Measurements from ENCODE around the gene ATF6.
A peak's percentile ranks its signal among the peaks of the same experiment; 100 is the strongest.
"Not testable (repeated sequence)": the region's sequence is repeated elsewhere in the genome, so short reads cannot be mapped to it uniquely, and the experiment has no call there.

Gene ATF6

GRCh38 chr1:161733526-161733925, 32.6 kb upstream of the ATF6 start:
- DNase-seq = no peak

GRCh38 chr1:161735837-161736236, 30.3 kb upstream of the ATF6 start:
- no peak for DNase-seq

GRCh38 chr1:161736335-161736969, 29.7 kb upstream of the ATF6 start:
- no peak for DNase-seq

- DNase-seq = no peak
These were observed 28.5 kb upstream of the ATF6 start for GRCh38 chr1:161737625-161738024.

GRCh38 chr1:161738627-161739287, 27.4 kb upstream of the ATF6 start:
- DNase-seq = peak in 1 of 2 donors; percentile 25

GRCh38 chr1:161739865-161740566, 26.1 kb upstream of the ATF6 start:
- DNase-seq = no peak

- DNase-seq = peak in 1 of 2 donors; percentile 41
These were observed 25.2 kb upstream of the ATF6 start for GRCh38 chr1:161740921-161741320.

- no peak for DNase-seq
These were observed 22.9 kb upstream of the ATF6 start for GRCh38 chr1:161743231-161743630.

GRCh38 chr1:161747801-161748200, 18.3 kb upstream of the ATF6 start:
- DNase-seq = no peak

GRCh38 chr1:161749509-161750407, 16.4 kb upstream of the ATF6 start, which contains the start of gene DUSP12:
DUSP12 (plus strand) TSS chr1:161749786; CDS start chr1:161749802, 16 bp downstream.
- peak; percentile 72 to 82 for DNase-seq

GRCh38 chr1:161763522-161764098, 2.5 kb upstream of the ATF6 start:
- DNase-seq = no peak

- no peak for DNase-seq
These were observed 2.3 kb downstream of the ATF6 start for GRCh38 chr1:161768461-161768860.

GRCh38 chr1:161768986-161769672, 3.0 kb downstream of the ATF6 start:
- DNase-seq = no peak

- not testable (repeated sequence) for DNase-seq
These were observed 3.5 kb downstream of the ATF6 start for GRCh38 chr1:161769673-161770045.

- DNase-seq = no peak
These were observed 4.1 kb downstream of the ATF6 start for GRCh38 chr1:161770250-161770649.

GRCh38 chr1:161771161-161771560, 5.0 kb downstream of the ATF6 start:
- no peak for DNase-seq

- DNase-seq = no peak
These were observed 5.9 kb downstream of the ATF6 start for GRCh38 chr1:161771973-161772372.

- DNase-seq = peak in 1 of 2 donors; percentile 83
These were observed 6.3 kb downstream of the ATF6 start for GRCh38 chr1:161772397-161772796.

- DNase-seq = no peak
These were observed 7.7 kb downstream of the ATF6 start for GRCh38 chr1:161773791-161774190.

- no peak for DNase-seq
These were observed 11.1 kb downstream of the ATF6 start for GRCh38 chr1:161777261-161777660.

GRCh38 chr1:161778522-161778921, 12.4 kb downstream of the ATF6 start:
- no peak for DNase-seq

GRCh38 chr1:161779393-161779792, 13.3 kb downstream of the ATF6 start:
- DNase-seq = no peak
